Nephron (organoid): ENCODE measurements around the gene PIK3R5.
"Not testable (repeated sequence)": the region's sequence is repeated elsewhere in the genome, so short reads cannot be mapped to it uniquely, and the experiment has no call there.

Experiments
- H3K27ac Mint-ChIP-seq, 3 experiments: 2 replicates each; pipeline ENCODE4 v1.8.0; 2020; ENCODE audit warnings: mixed read lengths in 3 of 3, mild to moderate bottlenecking in 2 of 3, moderate library complexity in 1 of 3
- H3K27me3 Mint-ChIP-seq: 2 replicates; pipeline ENCODE4 v1.8.0; 2021; ENCODE audit warnings: low read depth, mild to moderate bottlenecking, moderate library complexity, mixed read lengths
- H3K36me3 Mint-ChIP-seq: 2 replicates; pipeline ENCODE4 v1.8.0; 2020; ENCODE audit warnings: low read depth, mixed read lengths
- H3K4me1 Mint-ChIP-seq: 2 replicates; pipeline ENCODE4 v1.8.0; 2020; ENCODE audit warnings: mixed read lengths
- H3K4me3 Mint-ChIP-seq, 3 experiments: 2 replicates each; pipeline ENCODE4 v1.8.0; 2020; ENCODE audit warnings: mild to moderate bottlenecking in 3 of 3, mixed read lengths in 3 of 3, moderate library complexity in 2 of 3
- H3K9me3 Mint-ChIP-seq: 2 replicates; pipeline ENCODE4 v1.8.0; 2020; ENCODE audit warnings: mixed read lengths
- TF ChIP-seq, protein P1 (sequence below), 3 experiments: fragments of 200-600 bp; sonication (generic); IDR thresholded peaks; one replicate each; pipeline ENCODE4 v1.5.0; 2021; ENCODE audit warnings: antibody characterized with exemption in 3 of 3; ENCODE audit not compliant: unreplicated experiment in 3 of 3

Gene PIK3R5

DNA sequence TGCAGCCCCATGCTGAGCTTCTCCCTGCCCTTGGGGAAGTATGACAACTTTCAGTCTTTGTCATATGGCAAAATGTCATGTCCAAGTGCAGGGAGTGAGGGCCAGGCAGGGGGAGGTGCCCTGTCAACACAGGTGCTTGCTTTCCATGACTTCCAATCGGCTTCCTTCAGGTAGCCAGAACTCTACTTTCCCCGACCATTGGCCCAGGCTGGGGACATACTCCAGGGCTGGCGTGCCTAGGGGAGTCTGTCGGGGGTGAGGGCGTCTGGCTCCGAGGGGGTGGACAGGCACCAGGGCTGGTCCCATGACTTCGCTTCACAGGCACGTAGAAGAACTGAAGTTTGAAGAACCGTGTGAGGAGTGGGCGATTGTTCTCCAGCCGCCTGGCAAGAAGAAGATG lies 78.2 kb downstream of the PIK3R5 start:
- Mint-ChIP-seq H3K36me3 (no peaks in the 10 kb centered on the region), H3K9me3 (no peaks in the 10 kb centered on the region), H3K4me3 (no peak overlapping the region), H3K27me3 (peaks cover 11% of the 10 kb centered on the region), H3K4me1 (peaks cover 1% of the 10 kb centered on the region), H3K27ac (no peak overlapping the region)
- TF ChIP-seq, protein P1, sequence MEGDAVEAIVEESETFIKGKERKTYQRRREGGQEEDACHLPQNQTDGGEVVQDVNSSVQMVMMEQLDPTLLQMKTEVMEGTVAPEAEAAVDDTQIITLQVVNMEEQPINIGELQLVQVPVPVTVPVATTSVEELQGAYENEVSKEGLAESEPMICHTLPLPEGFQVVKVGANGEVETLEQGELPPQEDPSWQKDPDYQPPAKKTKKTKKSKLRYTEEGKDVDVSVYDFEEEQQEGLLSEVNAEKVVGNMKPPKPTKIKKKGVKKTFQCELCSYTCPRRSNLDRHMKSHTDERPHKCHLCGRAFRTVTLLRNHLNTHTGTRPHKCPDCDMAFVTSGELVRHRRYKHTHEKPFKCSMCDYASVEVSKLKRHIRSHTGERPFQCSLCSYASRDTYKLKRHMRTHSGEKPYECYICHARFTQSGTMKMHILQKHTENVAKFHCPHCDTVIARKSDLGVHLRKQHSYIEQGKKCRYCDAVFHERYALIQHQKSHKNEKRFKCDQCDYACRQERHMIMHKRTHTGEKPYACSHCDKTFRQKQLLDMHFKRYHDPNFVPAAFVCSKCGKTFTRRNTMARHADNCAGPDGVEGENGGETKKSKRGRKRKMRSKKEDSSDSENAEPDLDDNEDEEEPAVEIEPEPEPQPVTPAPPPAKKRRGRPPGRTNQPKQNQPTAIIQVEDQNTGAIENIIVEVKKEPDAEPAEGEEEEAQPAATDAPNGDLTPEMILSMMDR (IDR thresholded peaks at IDR 0.05; ENCODE audit: unreplicated experiment in 3 of 3): no peak

DNA sequence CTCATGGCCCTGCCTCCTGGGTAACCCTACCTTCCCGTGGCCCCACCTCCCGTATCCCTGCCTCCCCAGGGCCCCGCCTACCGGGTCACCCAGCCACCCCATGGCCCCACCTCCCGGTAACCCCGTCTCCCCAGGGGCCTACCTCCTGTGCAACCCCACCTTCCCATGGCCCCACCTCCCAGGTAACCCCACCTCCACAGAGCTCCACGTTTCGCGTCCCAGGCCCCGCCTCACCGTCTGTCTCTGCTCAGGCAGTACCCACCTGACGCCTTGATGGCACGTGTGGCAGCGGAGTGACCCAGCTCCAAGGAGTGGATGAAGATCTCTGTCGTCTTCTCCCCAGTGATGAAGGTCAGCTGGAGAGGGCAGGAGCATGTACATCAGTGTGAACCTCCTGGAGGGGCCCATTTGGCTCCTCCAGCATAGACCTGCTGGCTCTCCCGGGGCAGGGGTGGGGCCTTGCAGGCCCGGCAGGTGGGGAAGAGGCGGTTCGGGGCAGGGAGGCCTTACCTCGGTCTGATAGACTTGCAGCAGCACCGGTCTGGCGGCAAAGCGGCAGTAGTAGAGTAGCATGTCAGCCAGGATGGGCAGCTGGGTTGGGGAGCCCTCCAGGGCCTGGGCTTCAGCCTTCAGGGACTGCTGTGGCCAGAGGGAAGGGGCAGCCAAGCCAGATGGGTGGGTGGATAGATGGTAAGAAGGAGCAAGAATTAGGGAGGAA lies 79.4 kb downstream of the PIK3R5 start:
- Mint-ChIP-seq H3K9me3 (no peaks in the 10 kb centered on the region), H3K4me1 (no peaks in the 10 kb centered on the region), H3K27ac (no peak overlapping the region), H3K36me3 (no peaks in the 10 kb centered on the region), H3K4me3 (no peak overlapping the region), H3K27me3 (peaks cover 8% of the 10 kb centered on the region)
- TF ChIP-seq, protein P1 (IDR thresholded peaks at IDR 0.05; ENCODE audit: unreplicated experiment in 3 of 3): no peak

DNA sequence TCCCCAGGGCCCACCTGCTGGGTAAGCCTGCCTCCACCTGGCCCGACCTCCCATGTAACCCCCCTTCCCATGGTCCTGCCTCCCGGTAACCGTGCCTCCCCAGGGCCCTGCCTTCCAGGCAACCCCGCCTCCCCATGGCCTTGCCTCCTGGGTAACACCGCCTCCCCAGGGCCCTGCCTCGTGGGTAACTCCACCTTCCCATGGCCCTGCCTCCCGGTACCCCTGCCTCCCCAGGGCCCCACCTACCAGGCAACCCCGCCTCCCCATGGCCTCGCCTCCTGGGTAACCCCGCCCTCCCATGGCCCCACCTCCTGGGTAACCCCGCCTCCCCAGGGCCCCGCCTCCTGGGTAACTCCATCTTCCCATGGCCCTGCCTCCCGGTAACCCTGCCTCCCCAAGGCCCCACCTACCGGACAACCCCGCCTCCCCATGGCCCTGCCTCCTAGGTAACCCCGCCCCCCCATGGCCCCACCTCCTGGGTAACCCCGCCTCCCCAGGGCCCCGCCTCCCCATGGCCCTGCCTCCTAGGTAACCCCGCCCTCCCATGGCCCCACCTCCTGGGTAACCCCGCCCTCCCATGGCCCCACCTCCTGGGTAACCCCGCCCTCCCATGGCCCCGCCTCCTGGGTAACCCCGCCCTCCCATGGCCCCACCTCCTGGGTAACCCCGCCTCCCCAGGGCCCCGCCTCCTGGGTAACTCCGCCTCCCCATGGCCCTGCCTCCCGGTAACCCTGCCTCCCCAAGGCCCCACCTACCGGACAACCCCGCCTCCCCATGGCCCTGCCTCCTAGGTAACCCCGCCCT lies 80.1 kb downstream of the PIK3R5 start:
- not testable (repeated sequence) for H3K4me3 Mint-ChIP-seq, H3K9me3 Mint-ChIP-seq, H3K4me1 Mint-ChIP-seq, H3K36me3 Mint-ChIP-seq, H3K27me3 Mint-ChIP-seq, H3K27ac Mint-ChIP-seq

DNA sequence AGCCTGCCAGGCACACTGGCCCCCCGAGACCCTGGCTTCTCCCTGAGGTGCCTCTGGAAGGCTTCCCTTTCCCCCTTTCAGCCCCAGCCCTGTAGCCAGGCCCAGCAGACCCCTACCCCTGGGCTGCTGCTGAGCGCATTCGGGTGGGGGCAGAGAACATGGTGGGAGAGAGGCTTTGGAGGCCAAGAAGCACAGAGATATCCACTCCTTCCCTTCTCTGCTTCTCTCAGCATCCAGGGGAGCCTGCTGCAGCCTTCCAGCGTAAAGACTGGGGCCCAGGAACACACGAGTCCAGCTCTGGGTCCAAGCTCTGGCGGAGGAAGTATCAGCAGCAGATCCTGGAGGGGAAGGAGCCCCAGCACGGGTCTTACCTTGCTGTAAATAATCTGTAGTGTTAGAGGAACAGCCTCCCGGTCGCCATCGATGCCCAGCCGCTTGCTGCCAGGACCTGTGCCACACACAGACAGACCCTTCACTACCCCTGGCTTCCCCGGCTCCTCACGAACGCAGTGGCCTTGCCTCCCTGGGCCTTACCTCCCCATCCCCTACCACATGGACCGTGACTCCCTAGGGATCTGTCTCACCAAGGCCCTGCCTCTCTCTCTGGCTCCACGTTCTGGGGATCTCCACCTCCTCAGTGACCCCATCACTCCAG lies 81.0 kb downstream of the PIK3R5 start:
- peaks cover 12% of the 10 kb centered on the region for H3K27me3 Mint-ChIP-seq
- TF ChIP-seq, protein P1 (IDR thresholded peaks at IDR 0.05; ENCODE audit: unreplicated experiment in 3 of 3): no peak
- no peak overlapping the region for H3K27ac Mint-ChIP-seq
- no peaks in the 10 kb centered on the region for H3K36me3 Mint-ChIP-seq
- no peaks in the 10 kb centered on the region for H3K9me3 Mint-ChIP-seq
- H3K4me3 Mint-ChIP-seq: no peak overlapping the region
- no peaks in the 10 kb centered on the region for H3K4me1 Mint-ChIP-seq

DNA sequence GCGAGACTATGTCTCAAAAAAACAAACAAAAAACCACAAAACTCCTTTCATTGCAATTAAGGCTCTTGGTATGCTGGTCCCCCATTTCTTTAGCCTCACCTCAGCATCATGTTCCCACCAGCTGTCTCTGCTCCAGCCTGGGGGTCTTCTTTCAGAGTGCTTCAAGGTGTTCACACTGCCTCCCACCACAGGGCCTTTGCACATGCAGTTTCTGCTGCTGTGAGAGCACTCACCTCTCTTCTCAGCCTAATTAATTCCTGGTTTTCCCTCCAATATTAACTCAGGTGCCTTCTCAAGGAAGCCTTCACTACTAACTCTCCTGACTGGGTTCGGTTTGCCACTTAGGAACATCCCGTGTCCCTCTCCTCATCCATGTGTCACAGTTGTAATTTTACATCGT lies 82.2 kb downstream of the PIK3R5 start:
- H3K27me3 Mint-ChIP-seq: peaks cover 12% of the 10 kb centered on the region
- TF ChIP-seq, protein P1 (IDR thresholded peaks at IDR 0.05; ENCODE audit: unreplicated experiment in 3 of 3): no peak
- H3K4me1 Mint-ChIP-seq: no peaks in the 10 kb centered on the region
- no peaks in the 10 kb centered on the region for H3K9me3 Mint-ChIP-seq
- H3K36me3 Mint-ChIP-seq: no peaks in the 10 kb centered on the region
- H3K4me3 Mint-ChIP-seq: no peak overlapping the region
- H3K27ac Mint-ChIP-seq: no peak overlapping the region

DNA sequence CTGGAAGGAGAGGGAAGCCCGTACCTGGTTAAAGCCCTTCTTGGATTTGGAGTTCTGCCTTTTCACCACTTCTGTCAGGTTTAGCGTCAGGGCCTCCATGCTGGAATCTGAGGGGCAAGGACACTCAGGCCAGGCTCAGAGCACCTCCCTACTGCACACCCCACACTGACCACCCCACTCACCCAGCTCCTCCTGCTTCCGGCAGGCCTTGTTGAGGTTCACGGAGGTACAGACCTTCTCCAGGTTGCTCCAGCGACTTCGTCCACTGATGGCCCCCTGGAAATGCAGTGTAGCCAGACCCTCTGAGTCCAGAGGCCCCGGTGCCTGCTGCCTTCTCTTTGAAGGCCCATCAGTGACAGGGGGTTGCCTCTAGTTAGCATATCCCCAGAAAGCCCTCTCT lies 83.9 kb downstream of the PIK3R5 start:
- H3K4me3 Mint-ChIP-seq: no peak overlapping the region
- peaks cover 12% of the 10 kb centered on the region for H3K27me3 Mint-ChIP-seq
- H3K4me1 Mint-ChIP-seq: no peaks in the 10 kb centered on the region
- H3K27ac Mint-ChIP-seq: no peak overlapping the region
- TF ChIP-seq, protein P1 (IDR thresholded peaks at IDR 0.05; ENCODE audit: unreplicated experiment in 3 of 3): no peak
- H3K36me3 Mint-ChIP-seq: no peaks in the 10 kb centered on the region
- no peaks in the 10 kb centered on the region for H3K9me3 Mint-ChIP-seq
